Calu3 (cell line): ENCODE measurements around the gene ANKEF1. TPM values are rescaled to one million over a fixed set of nuclear protein-coding genes. Genes with fewer than 3 reads are reported as not detected.

Experiments used
- BruUV-seq: library from RNA; stranded (reverse); fragments of 400-500 nt; replicated peaks from 2 replicates; lab custom pipeline; 2021; lab: Mats Ljungman, UMichigan
- CTCF ChIA-PET: fragments of 300-600 bp; sonication (Branson Sonifier 250); formaldehyde crosslinking; loops from one replicate; lab custom pipeline; 2022; ENCODE audit warnings: antibody characterized with exemption; lab: Charles Lee
- DNase-seq: peaks from one replicate; pipeline ENCODE4 v3.0.0; 2022
- H3K27ac Mint-ChIP-seq: one replicate; pipeline ENCODE4 v1.8.0; 2022; ENCODE audit warnings: mixed read lengths; ENCODE audit not compliant: unreplicated experiment
- H3K27me3 Mint-ChIP-seq: one replicate; pipeline ENCODE4 v1.8.0; 2022; ENCODE audit warnings: mixed read lengths; ENCODE audit not compliant: unreplicated experiment
- H3K36me3 Mint-ChIP-seq: one replicate; pipeline ENCODE4 v1.8.0; 2022; ENCODE audit warnings: mild to moderate bottlenecking, moderate library complexity, mixed read lengths; ENCODE audit not compliant: insufficient read depth, unreplicated experiment
- H3K4me1 Mint-ChIP-seq: one replicate; pipeline ENCODE4 v1.8.0; 2022; ENCODE audit warnings: mild to moderate bottlenecking, low read depth, mixed read lengths; ENCODE audit not compliant: unreplicated experiment
- H3K4me3 Mint-ChIP-seq: one replicate; pipeline ENCODE4 v1.8.0; 2022; ENCODE audit warnings: mild to moderate bottlenecking, low read depth, moderate library complexity, mixed read lengths; ENCODE audit not compliant: unreplicated experiment
- H3K9me3 Mint-ChIP-seq: one replicate; pipeline ENCODE4 v1.8.0; 2022; ENCODE audit warnings: low read depth, mixed read lengths; ENCODE audit not compliant: unreplicated experiment
- CTCF ChIP-seq: fragments of 200-600 bp; IDR thresholded peaks from one replicate; pipeline ENCODE4 v1.8.0; 2022; ENCODE audit warnings: antibody characterized with exemption; ENCODE audit not compliant: unreplicated experiment
- intact Hi-C: fragments of 100-400 bp; cut with micrococcal nuclease; formaldehyde crosslinking; loops from one replicate; pipeline ENCODE4 v1.10.0; 2022; ENCODE audit not compliant: unreplicated experiment
- total RNA-seq: library from RNA; stranded (reverse); gene quantifications from 2 replicates; pipeline ENCODE4 v1.2.3, GENCODE V29; 2022

Gene ANKEF1
- total RNA-seq, 1 experiment from 2014 or later: 9.0 TPM

- no peaks in the 10 kb centered on the region for H3K36me3 Mint-ChIP-seq
- H3K9me3 Mint-ChIP-seq: peaks cover 2% of the 10 kb centered on the region
- peaks cover 17% of the 10 kb centered on the region for H3K4me1 Mint-ChIP-seq
- no TSS peak for BruUV-seq
- CTCF ChIA-PET: no interaction called here
- no peak overlapping the region for H3K4me3 Mint-ChIP-seq
- intact Hi-C loops: no loop called here
- DNase-seq: no peak
- no peak for TF ChIP-seq CTCF
- H3K27ac Mint-ChIP-seq: no peak overlapping the region
- no peaks in the 10 kb centered on the region for H3K27me3 Mint-ChIP-seq
Observed at GRCh38 chr20:10061641-10062040, 26.9 kb downstream of the ANKEF1 start.

- intact Hi-C loops: no loop called here
- no peak overlapping the region for H3K4me3 Mint-ChIP-seq
- H3K27ac Mint-ChIP-seq: no peak overlapping the region
- BruUV-seq: no TSS peak
- H3K9me3 Mint-ChIP-seq: peaks cover 2% of the 10 kb centered on the region
- no peak for DNase-seq
- no peaks in the 10 kb centered on the region for H3K36me3 Mint-ChIP-seq
- CTCF ChIA-PET: no interaction called here
- H3K27me3 Mint-ChIP-seq: no peaks in the 10 kb centered on the region
- H3K4me1 Mint-ChIP-seq: peaks cover 17% of the 10 kb centered on the region
- no peak for TF ChIP-seq CTCF
Observed at GRCh38 chr20:10063482-10063881, 28.7 kb downstream of the ANKEF1 start.

- Mint-ChIP-seq H3K27ac (no peak overlapping the region), H3K36me3 (no peaks in the 10 kb centered on the region), H3K4me3 (no peak overlapping the region), H3K4me1 (peaks cover 17% of the 10 kb centered on the region), H3K9me3 (peaks cover 6% of the 10 kb centered on the region), H3K27me3 (no peaks in the 10 kb centered on the region)
- DNase-seq: no peak
- TF ChIP-seq CTCF: no peak
- CTCF ChIA-PET: no interaction called here
- BruUV-seq: no TSS peak
- intact Hi-C loops: no loop called here
Observed at GRCh38 chr20:10064611-10065010, 29.8 kb downstream of the ANKEF1 start.

- Mint-ChIP-seq H3K36me3 (no peaks in the 10 kb centered on the region), H3K27me3 (no peaks in the 10 kb centered on the region), H3K27ac (no peak overlapping the region), H3K4me3 (no peak overlapping the region), H3K9me3 (peaks cover 6% of the 10 kb centered on the region), H3K4me1 (peaks cover 17% of the 10 kb centered on the region)
- no TSS peak for BruUV-seq
- DNase-seq: no peak
- CTCF ChIA-PET: no interaction called here
- intact Hi-C loops: no loop called here
- TF ChIP-seq CTCF: no peak
Observed at GRCh38 chr20:10065154-10065833, 30.5 kb downstream of the ANKEF1 start.
